ENCODE measurements around the gene GTF2A1L.
"Not testable (repeated sequence)": the region's sequence is repeated elsewhere in the genome, so short reads cannot be mapped to it uniquely, and the experiment has no call there.

GTF2A1L gene

GRCh38 chr2:48699348-48699930 is 81.8 kb downstream of the GTF2A1L start:
- no peak for DNase-seq (ENCODE audit: low spot score)

- not testable (repeated sequence) for DNase-seq (ENCODE audit: low spot score)
These were observed 86.0 kb downstream of the GTF2A1L start for GRCh38 chr2:48703621-48704020.

- DNase-seq (ENCODE audit: low spot score): no peak
These were observed 89.8 kb downstream of the GTF2A1L start for GRCh38 chr2:48707466-48707865.

GRCh38 chr2:48709096-48710034 is 91.7 kb downstream of the GTF2A1L start:
- no peak for DNase-seq (ENCODE audit: low spot score)

GRCh38 chr2:48711343-48711742 is 93.7 kb downstream of the GTF2A1L start:
- no peak for DNase-seq (ENCODE audit: low spot score)

- no peak for DNase-seq (ENCODE audit: low spot score)
These were observed 94.5 kb downstream of the GTF2A1L start for GRCh38 chr2:48712151-48712550.

- no peak for DNase-seq (ENCODE audit: low spot score)
These were observed 96.0 kb downstream of the GTF2A1L start for GRCh38 chr2:48713647-48714046.

- no peak for DNase-seq (ENCODE audit: low spot score)
These were observed 96.6 kb downstream of the GTF2A1L start for GRCh38 chr2:48714245-48714644.

GRCh38 chr2:48715042-48715899 is 97.6 kb downstream of the GTF2A1L start:
- DNase-seq (ENCODE audit: low spot score): no peak

- DNase-seq (ENCODE audit: low spot score): no peak
These were observed 98.3 kb downstream of the GTF2A1L start for GRCh38 chr2:48715956-48716355.

GRCh38 chr2:48717846-48718245 is 100.2 kb downstream of the GTF2A1L start:
- no peak for DNase-seq (ENCODE audit: low spot score)

GRCh38 chr2:48719480-48720177 is 102.0 kb downstream of the GTF2A1L start:
- no peak for DNase-seq (ENCODE audit: low spot score)

GRCh38 chr2:48721158-48721557 is 103.5 kb downstream of the GTF2A1L start:
- no peak for DNase-seq (ENCODE audit: low spot score)

- no peak for DNase-seq (ENCODE audit: low spot score)
These were observed 104.7 kb downstream of the GTF2A1L start for GRCh38 chr2:48722391-48722790.

- DNase-seq (ENCODE audit: low spot score): no peak
These were observed 105.5 kb downstream of the GTF2A1L start for GRCh38 chr2:48723129-48723528.

- DNase-seq (ENCODE audit: low spot score): no peak
These were observed 106.6 kb downstream of the GTF2A1L start for GRCh38 chr2:48724278-48724677.

GRCh38 chr2:48725696-48726494 is 108.2 kb downstream of the GTF2A1L start:
- DNase-seq (ENCODE audit: low spot score): no peak

- no peak for DNase-seq (ENCODE audit: low spot score)
These were observed 109.9 kb downstream of the GTF2A1L start for GRCh38 chr2:48727560-48727959.

GRCh38 chr2:48728295-48728694 is 110.6 kb downstream of the GTF2A1L start:
- DNase-seq (ENCODE audit: low spot score): no peak

GRCh38 chr2:48728840-48729239 is 111.2 kb downstream of the GTF2A1L start:
- DNase-seq (ENCODE audit: low spot score): no peak

Data from iPS-NIHi11 (cell line).